GM19455 (cell line): Measurements from ENCODE around the gene CRK.

Source experiments
- ATAC-seq: cut with Tn5 transposase; IDR thresholded peaks from one replicate; pipeline ENCODE4 v1.9.1; 2021; ENCODE audit not compliant: unreplicated experiment

The CRK gene

DNA sequence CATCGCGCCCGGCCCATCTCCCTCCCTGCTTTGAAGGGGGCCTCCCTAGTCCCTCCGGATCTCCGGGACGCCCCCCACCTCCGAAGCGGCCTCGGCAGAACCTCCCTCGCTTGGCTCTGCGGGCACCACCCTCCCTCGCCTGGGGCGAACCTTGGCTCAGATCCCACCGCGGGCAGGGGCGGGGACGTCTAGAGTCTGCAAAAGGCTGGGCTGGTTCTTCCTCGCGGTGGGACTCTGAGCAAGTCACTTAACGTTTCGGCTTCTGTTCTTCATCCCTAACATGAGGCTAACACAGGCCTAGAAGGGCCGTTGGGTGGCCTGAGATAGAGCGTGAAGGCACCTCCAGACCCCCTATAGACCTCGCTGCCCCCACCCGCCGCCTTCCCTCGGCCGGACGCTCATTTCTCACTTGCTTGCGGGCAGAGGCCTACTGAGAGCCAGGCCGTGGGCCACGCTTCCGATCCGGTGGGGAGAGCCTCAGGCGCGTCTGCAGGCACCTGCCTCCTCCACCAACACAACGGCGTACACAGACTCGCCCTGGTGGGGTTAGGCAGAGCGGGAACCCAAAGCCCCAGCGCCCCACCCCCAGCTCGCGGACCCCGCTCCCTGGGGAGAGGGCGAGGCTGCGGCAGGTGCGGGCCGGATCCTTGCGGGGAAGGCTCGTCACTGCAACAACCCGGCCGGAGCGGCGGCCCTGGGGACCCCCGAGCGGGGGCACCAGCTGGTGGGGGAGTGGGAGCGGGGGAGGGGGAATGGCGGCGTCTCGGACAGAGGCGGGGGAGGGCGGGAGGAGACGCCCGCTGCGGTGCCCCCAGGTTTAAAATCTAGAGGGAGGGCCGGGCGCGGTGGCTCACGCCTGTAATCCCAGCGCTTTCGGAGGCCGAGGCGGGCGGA is 31.0 kb upstream of the CRK start:
- no peak for ATAC-seq

GRCh38 chr17:1485423-1486376 is 29.7 kb upstream of the CRK start:
- no peak for ATAC-seq

DNA sequence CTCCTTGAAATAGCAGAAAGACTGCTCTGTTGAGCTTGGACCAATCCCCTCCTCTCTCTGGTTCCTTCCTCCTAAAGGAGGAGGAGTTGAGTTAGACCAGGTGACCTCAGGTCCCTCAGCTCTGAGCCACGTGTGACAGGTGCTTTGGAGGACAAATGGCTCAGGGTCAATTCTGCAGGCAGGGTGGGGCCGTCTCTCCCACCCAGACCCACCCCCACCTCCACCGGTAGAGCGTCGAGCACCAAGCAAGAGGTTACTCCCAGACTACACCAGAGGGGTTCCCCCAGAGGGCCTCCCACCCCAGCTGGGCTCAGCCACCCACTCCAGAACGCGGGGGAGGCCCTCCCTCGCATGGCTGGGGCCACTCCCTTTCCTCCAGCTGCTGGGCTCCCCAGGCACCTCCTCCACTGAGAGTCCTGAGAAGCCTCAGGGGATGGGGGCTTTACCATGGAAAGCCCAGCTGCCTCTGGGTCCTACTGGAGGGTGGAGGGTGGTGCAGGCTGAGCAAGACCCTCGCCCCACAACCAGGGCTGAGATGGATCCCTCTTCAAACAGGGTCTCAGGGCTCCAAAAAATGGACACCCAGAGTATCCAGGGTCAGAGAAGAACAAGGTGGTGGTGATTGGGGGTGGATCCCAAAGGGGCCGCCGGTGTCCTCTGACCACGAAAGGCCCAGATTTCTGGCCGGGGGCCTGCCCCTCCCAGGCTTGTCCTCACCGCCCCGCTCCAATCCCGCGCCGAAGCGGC is 28.8 kb upstream of the CRK start:
- ATAC-seq, result no peak

DNA sequence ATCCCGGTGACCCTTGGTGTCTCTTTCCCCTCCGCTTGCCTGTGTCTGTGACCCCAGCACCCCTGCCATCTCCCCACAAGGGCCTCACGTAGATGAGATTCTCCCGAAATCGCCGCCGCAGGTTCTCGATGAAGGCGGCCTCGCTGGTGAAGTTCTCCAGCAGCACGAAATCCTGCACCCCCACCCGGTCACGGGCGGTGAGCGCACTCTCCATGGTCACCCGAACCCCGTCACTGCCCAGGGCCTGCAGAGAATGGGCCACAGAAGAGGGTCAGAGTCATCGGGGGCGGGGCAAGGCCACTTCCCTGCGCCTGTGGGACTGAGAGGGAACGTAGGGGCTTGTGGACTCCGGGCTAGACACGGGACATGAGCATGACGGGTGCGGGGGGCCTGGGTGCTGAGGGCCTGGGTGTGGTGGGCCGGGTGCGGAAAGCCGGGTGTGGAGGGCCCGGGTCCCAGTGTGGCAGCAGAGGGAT is 28.1 kb upstream of the CRK start:
- ATAC-seq, result no peak

- ATAC-seq, result no peak
Observed at GRCh38 chr17:1482680-1483079, 26.6 kb upstream of the CRK start.

- no peak for ATAC-seq
Observed at GRCh38 chr17:1481736-1482135, 25.7 kb upstream of the CRK start.

- no peak for ATAC-seq
Observed at GRCh38 chr17:1480747-1481465, 24.9 kb upstream of the CRK start.

DNA sequence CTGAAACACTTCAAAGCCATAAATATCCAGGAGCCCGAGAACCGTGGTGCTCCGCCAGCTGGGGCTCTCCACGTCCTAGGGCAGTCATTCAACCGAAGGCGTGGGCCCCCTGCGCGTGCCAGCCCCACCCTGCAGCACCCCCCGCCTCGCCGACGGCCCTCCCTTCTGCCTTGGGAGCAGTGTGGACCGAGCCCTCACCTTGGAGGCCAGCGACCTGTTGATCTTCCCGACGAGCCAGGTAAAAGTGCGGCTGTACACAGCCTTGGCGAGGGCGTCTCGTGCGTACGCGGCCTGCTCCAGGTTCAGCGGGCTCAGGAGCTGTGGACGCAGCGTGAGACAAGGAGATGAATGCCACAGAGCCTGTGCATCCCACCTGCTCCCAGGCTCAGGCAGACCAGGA is 22.4 kb upstream of the CRK start:
- no peak for ATAC-seq

DNA sequence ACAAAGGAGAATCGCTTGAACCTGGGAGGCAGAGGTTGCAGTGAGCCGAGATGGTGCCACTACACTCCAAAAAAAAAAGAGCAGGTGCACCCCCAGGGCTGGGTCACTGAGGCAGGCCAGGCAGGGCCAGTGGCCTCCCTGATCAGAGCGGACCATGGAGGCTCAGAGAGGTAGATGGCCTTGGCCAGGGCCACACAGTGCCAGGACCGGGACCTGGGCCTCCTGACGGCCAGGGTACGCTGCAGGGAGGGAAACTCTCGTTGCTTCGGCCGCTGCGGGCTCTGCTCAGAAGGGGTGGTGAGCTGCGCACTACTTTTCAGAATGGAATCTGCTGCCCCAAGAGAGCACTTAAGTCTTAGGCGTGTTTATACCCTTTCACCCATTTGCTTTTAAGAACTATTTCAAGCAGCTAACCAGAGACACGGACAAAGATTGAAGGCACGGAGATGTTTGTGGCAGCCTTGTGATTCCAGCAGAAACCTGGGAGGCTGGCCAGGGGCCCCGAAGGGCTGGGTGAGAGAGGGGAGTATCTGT is 19.4 kb upstream of the CRK start:
- no peak for ATAC-seq

GRCh38 chr17:1474402-1475189 is 18.6 kb upstream of the CRK start:
- no peak for ATAC-seq

GRCh38 chr17:1473841-1474240 is 17.8 kb upstream of the CRK start:
- ATAC-seq, result no peak

- no peak for ATAC-seq
Observed at GRCh38 chr17:1473170-1473569, 17.1 kb upstream of the CRK start.

DNA sequence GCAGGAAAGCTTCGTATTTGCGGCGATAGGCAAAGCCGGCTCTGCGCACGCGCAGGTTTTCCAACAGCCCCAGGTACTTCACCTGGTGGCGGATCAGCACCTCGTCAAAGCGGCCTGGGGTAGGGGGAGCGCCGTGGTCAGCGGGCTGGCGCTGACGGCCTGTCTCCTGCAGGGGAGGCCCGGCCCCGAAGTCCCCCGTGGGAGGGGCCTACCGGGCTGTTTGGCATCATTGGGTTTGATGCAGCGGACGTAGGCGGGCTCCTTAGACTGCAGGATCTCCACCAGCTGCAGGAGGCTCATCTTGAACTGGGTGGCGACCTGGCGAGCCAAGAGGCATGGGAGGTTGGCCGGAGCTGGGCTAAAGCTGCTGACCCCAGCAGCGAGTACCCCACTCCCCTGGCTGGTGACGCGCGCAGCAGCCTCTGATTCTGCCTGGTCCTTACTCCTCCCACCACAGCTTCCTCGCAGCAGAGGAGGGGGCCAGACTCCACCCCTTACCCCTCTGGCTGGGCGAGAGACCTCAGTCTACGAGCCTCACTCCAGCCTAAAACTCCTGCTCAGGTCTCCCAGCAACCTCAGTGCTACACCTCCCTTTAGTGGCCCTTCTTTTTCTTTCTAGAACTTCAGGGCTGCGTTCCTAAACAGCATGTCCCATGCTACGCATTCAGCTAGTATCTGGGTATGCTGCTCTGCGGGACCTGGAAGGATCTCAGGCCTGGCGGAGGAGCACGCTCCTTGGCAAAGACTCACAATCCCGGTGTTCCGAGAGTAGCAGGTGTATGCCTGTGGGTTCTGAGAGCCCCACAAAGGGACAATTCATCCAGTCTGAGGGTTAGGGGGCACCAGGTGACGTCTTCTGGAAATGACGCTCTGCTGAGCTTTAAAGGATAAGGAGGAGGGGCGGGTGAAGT is 16.1 kb upstream of the CRK start:
- ATAC-seq, result no peak

GRCh38 chr17:1471490-1471889 is 15.5 kb upstream of the CRK start:
- no peak for ATAC-seq

DNA sequence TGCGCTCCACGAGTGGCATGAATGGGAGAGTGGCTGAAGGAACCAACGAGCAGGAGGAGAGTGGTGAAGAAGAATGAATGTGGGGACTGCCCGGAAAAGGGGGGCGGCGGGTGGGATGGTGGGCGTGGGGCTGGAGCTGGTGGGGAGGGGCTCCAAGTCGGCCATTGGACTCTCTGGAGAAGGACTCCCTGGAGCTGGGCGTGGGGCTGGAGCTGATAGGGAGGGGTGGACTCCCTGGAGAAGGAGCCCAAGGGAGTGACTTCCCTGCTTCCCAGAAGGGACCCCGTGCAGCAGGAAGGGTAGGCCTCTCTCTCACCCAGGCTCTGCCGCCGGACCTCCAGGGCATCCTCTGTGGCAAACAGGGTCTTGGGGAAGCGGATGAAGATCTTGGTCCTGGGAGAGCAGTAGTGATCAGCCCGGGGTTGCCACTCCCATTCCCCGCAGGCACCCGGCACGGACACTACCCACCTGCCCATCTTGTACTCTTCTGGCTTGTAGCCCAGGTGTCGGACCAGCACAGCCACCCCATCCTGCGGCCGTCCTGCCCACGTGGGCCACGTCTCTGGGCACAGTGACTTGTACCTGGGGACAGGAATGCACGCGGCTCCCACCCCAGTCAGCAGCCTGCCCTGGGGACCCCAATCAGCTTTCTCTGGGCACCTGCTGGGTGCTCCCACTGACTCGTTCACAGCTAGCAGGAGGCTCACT is 14.9 kb upstream of the CRK start:
- no peak for ATAC-seq

GRCh38 chr17:1470071-1470754 is 14.2 kb upstream of the CRK start:
- no peak for ATAC-seq

GRCh38 chr17:1469231-1469852 is 13.3 kb upstream of the CRK start:
- no peak for ATAC-seq
